Prostate gland (tissue), 2 donors: ENCODE results near the gene LARGE1.

Experiments used
- POLR2A ChIP-seq: fragments of 450-650 bp; IDR thresholded peaks from one replicate; pipeline ENCODE4 v1.6.1; 2016; ENCODE audit warnings: antibody characterized with exemption, mild to moderate bottlenecking
- TF ChIP-seq, protein P1 (sequence below), 4 experiments: fragments of 200-600 bp in 2 of 4; fragments of 450-650 bp in 2 of 4; sonication (generic) in 2 of 4; IDR thresholded peaks; 1 replicate in 3 of 4; 2 replicates in 1 of 4; pipeline ENCODE4 v1.5.1; 2016 to 2019; ENCODE audit warnings: antibody characterized with exemption in 4 of 4, mild to moderate bottlenecking in 2 of 4, moderate library complexity in 2 of 4

DNA sequence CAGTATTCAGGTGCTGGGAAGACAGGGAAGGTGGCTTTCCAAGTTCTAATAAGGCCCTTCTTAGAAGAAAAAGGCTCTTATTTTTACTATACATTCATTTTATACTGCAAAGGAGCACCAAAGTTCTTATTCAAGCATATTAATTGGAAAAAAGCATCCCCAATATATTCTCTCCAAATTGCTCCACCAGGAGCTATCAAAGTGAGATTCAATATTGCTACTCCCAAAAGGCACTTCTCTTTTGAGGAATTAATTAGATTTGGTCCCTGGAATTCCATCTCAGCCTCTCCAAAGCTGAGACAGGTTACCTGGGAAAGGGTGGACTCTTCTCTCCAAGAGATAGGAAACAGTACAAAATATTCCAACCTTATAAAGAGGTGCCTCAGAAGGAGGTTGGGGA lies 134.1 kb downstream of the LARGE1 start:
- TF ChIP-seq, protein P1, sequence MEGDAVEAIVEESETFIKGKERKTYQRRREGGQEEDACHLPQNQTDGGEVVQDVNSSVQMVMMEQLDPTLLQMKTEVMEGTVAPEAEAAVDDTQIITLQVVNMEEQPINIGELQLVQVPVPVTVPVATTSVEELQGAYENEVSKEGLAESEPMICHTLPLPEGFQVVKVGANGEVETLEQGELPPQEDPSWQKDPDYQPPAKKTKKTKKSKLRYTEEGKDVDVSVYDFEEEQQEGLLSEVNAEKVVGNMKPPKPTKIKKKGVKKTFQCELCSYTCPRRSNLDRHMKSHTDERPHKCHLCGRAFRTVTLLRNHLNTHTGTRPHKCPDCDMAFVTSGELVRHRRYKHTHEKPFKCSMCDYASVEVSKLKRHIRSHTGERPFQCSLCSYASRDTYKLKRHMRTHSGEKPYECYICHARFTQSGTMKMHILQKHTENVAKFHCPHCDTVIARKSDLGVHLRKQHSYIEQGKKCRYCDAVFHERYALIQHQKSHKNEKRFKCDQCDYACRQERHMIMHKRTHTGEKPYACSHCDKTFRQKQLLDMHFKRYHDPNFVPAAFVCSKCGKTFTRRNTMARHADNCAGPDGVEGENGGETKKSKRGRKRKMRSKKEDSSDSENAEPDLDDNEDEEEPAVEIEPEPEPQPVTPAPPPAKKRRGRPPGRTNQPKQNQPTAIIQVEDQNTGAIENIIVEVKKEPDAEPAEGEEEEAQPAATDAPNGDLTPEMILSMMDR (IDR thresholded peaks at IDR 0.05) = no peak
- no peak for TF ChIP-seq POLR2A
